ENCODE data around the gene TMUB2.
A peak's percentile ranks its signal among the peaks of the same experiment; 100 is the strongest.

Gene TMUB2

DNA sequence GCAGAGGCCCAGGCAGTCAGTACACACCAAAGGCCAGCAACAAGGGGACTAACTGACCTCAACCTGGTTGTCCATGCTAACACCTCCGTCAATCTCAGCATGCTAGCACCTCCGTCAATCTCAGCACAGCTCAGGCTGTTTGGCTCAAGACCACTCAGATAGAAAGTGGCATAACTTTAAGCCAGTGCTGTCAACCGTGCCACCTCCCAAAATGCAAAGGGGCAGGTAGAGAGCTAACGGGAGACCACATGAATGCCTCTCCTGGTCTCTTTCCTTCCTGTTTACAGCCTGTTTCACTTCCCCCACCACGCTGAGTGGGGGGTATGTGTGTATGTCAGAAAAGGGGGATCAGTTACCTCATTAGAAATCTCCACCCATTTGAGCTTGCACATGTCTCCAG lies 29.4 kb downstream of the TMUB2 start:
- Histone ChIP-seq H3K9me3 (ENCODE audit: insufficient read depth, low read depth, low read length) (no peaks in the 10 kb centered on the region), H3K9me2 (replicated peaks; ENCODE audit: low read depth, low read length) (no peaks in the 10 kb centered on the region), H2AFZ (ENCODE audit: low read length) (no peak overlapping the region), H4K20me1 (ENCODE audit: insufficient read depth, low read length, poor library complexity, severe bottlenecking) (peaks cover 41% of the 10 kb centered on the region), H3F3A (ENCODE audit: low read depth) (no peaks in the 10 kb centered on the region), H3K4me3 (ENCODE audit: low read length, poor library complexity, severe bottlenecking) (peak overlapping the region; percentile 100), H3K36me3 (ENCODE audit: insufficient read depth, low read length) (peaks cover 48% of the 10 kb centered on the region; the same call in 1 of the 2 replicates), H3K79me2 (ENCODE audit: insufficient read depth, low read length) (peaks cover 59% of the 10 kb centered on the region), H3K4me2 (ENCODE audit: low read depth, low read length, poor library complexity, severe bottlenecking) (peak overlapping the region; percentile 92), H3K27me3 (ENCODE audit: insufficient read depth, low read length, poor library complexity, severe bottlenecking) (peaks cover 5% of the 10 kb centered on the region), H3K9ac (ENCODE audit: low read depth, low read length, poor library complexity, severe bottlenecking) (peak overlapping the region; percentile 98), H3K4me1 (ENCODE audit: insufficient read depth, low read length, poor library complexity, severe bottlenecking) (peaks cover 28% of the 10 kb centered on the region)
- TF ChIP-seq, protein P1, sequence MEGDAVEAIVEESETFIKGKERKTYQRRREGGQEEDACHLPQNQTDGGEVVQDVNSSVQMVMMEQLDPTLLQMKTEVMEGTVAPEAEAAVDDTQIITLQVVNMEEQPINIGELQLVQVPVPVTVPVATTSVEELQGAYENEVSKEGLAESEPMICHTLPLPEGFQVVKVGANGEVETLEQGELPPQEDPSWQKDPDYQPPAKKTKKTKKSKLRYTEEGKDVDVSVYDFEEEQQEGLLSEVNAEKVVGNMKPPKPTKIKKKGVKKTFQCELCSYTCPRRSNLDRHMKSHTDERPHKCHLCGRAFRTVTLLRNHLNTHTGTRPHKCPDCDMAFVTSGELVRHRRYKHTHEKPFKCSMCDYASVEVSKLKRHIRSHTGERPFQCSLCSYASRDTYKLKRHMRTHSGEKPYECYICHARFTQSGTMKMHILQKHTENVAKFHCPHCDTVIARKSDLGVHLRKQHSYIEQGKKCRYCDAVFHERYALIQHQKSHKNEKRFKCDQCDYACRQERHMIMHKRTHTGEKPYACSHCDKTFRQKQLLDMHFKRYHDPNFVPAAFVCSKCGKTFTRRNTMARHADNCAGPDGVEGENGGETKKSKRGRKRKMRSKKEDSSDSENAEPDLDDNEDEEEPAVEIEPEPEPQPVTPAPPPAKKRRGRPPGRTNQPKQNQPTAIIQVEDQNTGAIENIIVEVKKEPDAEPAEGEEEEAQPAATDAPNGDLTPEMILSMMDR (conservative IDR thresholded peaks at IDR 0.05; ENCODE audit: low read length): no peak
- no peak for TF ChIP-seq EZH2phosphoT487 (IDR thresholded peaks at IDR 0.05; ENCODE audit: borderline replicate concordance)

DNA sequence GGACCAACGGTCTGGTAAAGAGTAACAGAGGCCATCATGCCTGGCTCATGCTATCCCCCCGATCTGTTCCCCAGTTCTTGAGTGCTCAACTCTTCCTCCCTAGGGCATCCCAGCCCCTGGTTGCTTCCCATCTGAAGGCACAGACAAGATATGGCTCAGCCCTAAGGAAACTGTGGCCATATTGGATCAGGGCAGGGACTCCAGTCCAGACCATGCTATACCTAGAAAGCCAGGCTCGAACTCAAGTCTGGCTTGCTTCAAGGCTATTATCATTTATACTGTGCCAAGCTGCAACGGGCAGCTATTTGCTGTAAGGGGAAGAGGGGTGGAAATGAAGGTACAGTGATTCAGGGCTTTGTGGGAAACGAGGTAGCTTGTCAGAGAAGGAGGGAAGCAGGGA lies 29.9 kb downstream of the TMUB2 start:
- H3K27me3 ChIP-seq (ENCODE audit: insufficient read depth, low read length, poor library complexity, severe bottlenecking): peaks cover 5% of the 10 kb centered on the region
- peak overlapping the region; percentile 98 for H3K9ac ChIP-seq (ENCODE audit: low read depth, low read length, poor library complexity, severe bottlenecking)
- peaks cover 41% of the 10 kb centered on the region for H4K20me1 ChIP-seq (ENCODE audit: insufficient read depth, low read length, poor library complexity, severe bottlenecking)
- no peaks in the 10 kb centered on the region for H3K9me3 ChIP-seq (ENCODE audit: insufficient read depth, low read depth, low read length)
- no peaks in the 10 kb centered on the region for H3F3A ChIP-seq (ENCODE audit: low read depth)
- H3K4me2 ChIP-seq (ENCODE audit: low read depth, low read length, poor library complexity, severe bottlenecking): peak overlapping the region; percentile 92
- no peaks in the 10 kb centered on the region for H3K9me2 ChIP-seq (replicated peaks; ENCODE audit: low read depth, low read length)
- no peak for TF ChIP-seq EZH2phosphoT487 (IDR thresholded peaks at IDR 0.05; ENCODE audit: borderline replicate concordance)
- TF ChIP-seq, protein P1 (conservative IDR thresholded peaks at IDR 0.05; ENCODE audit: low read length): no peak
- peaks cover 65% of the 10 kb centered on the region for H3K79me2 ChIP-seq (ENCODE audit: insufficient read depth, low read length)
- H3K4me3 ChIP-seq (ENCODE audit: low read length, poor library complexity, severe bottlenecking): peak overlapping the region; percentile 100
- H3K36me3 ChIP-seq (ENCODE audit: insufficient read depth, low read length): peaks cover 43% of the 10 kb centered on the region; the same call in 1 of the 2 replicates
- H3K4me1 ChIP-seq (ENCODE audit: insufficient read depth, low read length, poor library complexity, severe bottlenecking): peaks cover 33% of the 10 kb centered on the region
- H2AFZ ChIP-seq (ENCODE audit: low read length): no peak overlapping the region

DNA sequence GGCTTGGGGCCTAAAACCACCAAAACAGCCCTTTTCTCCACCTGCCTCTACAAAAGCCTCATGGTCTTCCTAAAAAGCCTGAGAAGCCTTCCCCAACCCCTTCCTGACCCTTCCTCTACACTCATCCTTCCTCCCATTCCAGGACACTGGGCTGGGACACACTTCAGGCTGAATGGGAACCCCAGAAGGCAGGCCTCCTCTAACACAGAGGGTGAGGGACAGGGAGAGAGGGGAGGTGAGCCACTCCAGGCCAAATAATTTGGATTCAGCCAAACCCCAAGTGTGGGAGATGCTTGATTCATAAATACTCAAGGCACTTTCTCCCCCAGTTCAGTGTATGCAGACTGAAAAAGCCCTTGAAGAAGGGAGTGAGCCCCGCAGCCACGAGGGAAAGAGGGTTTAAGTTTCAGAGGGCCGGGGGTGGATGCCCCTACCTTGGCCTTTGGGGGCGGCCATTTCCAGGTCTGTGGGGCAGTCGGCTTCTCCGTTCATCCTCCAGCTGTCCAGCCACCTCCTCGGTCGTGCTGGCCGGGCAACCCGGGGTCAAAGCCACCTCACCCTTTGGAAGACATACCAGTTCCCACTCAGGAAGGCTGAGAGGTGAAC lies 31.1 kb downstream of the TMUB2 start:
- peaks cover 38% of the 10 kb centered on the region for H3K4me1 ChIP-seq (ENCODE audit: insufficient read depth, low read length, poor library complexity, severe bottlenecking)
- H2AFZ ChIP-seq (ENCODE audit: low read length): peak overlapping the region; percentile 71
- peak overlapping the region; percentile 98 for H3K9ac ChIP-seq (ENCODE audit: low read depth, low read length, poor library complexity, severe bottlenecking)
- H3K9me3 ChIP-seq (ENCODE audit: insufficient read depth, low read depth, low read length): no peaks in the 10 kb centered on the region
- peaks cover 5% of the 10 kb centered on the region for H3K27me3 ChIP-seq (ENCODE audit: insufficient read depth, low read length, poor library complexity, severe bottlenecking)
- H3K79me2 ChIP-seq (ENCODE audit: insufficient read depth, low read length): peaks cover 74% of the 10 kb centered on the region
- H4K20me1 ChIP-seq (ENCODE audit: insufficient read depth, low read length, poor library complexity, severe bottlenecking): peaks cover 41% of the 10 kb centered on the region
- peaks cover 37% of the 10 kb centered on the region; the same call in 1 of the 2 replicates for H3K36me3 ChIP-seq (ENCODE audit: insufficient read depth, low read length)
- TF ChIP-seq EZH2phosphoT487 (IDR thresholded peaks at IDR 0.05; ENCODE audit: borderline replicate concordance): no peak
- TF ChIP-seq, protein P1 (conservative IDR thresholded peaks at IDR 0.05; ENCODE audit: low read length): no peak
- H3K9me2 ChIP-seq (replicated peaks; ENCODE audit: low read depth, low read length): no peaks in the 10 kb centered on the region
- H3K4me2 ChIP-seq (ENCODE audit: low read depth, low read length, poor library complexity, severe bottlenecking): peak overlapping the region; percentile 92
- no peaks in the 10 kb centered on the region for H3F3A ChIP-seq (ENCODE audit: low read depth)
- H3K4me3 ChIP-seq (ENCODE audit: low read length, poor library complexity, severe bottlenecking): peak overlapping the region; percentile 100

Measured in Loucy (cell line).